GM18526 (cell line): ENCODE measurements around the gene B4GALNT4.

Source experiments
- POLR2A ChIP-seq: IDR thresholded peaks from 3 replicates; pipeline ENCODE4 v1.6.1; 2011; ENCODE audit not compliant: insufficient read length; ENCODE audit errors: extremely low read depth

Gene B4GALNT4

GRCh38 chr11:416757-417621, 47.7 kb downstream of the B4GALNT4 start:
- TF ChIP-seq POLR2A: no peak

GRCh38 chr11:417652-418342, 48.5 kb downstream of the B4GALNT4 start:
- no peak for TF ChIP-seq POLR2A

- no peak for TF ChIP-seq POLR2A
Measured at GRCh38 chr11:418343-419247, 49.3 kb downstream of the B4GALNT4 start.

DNA sequence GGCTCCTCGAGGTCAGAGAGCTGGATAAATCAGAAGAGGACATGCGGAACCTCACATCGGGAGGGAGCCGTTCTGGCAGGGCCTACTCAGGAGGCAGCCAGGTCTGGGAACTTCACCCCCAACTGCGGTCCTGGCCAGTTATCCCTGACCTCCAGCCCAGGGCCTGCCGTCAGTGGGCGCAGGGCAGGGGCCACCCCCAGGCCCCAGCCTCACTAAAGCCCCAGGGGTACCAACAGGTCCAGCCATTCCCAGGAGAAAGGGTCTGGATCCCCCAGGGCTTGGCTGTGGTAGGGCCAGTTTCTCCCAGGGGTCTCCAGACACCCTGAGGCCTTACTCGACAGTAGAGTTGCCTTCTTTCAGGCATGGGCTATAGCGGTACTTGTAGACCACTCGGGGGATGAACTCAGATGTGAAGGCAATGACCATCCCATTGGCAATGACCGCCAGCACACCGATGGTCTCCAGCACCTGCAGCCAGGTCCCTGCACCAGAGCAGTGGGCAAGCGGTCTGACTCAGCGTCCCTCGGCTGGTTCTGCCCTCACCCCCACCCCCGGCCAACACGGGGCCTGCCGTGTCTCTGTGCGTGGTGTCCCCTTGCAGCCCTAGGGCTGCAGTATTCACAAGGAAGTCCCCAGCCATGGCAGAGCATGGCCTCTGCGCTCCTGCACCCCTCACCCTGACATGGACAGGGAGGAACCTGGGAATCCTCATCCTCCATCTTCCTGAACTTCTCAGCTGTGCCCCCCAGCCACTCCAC, 50.1 kb downstream of the B4GALNT4 start:
- TF ChIP-seq POLR2A: no peak

GRCh38 chr11:420054-420910, 51.0 kb downstream of the B4GALNT4 start:
- no peak for TF ChIP-seq POLR2A

GRCh38 chr11:420911-421321, 51.6 kb downstream of the B4GALNT4 start:
- no peak for TF ChIP-seq POLR2A

DNA sequence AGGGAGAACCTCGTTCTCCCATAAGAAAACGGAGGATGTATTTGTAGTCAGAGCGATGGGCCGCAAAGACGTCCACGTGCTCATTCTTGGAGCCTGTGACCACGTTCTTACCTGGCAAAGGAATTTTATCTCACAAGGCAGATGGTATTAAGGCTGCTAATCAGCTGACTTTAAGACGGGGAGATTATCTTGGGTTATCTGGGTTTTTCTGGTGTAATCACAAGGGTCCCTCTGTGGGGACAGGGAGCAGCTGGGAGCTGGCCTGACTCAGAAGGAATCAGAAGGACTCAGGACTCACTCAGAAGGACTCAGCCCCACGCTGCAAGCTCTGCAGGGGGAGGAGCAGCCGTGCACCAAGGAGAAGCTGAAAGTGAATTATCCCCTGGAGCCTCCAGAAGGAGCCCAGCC, 53.0 kb downstream of the B4GALNT4 start:
- no peak for TF ChIP-seq POLR2A

DNA sequence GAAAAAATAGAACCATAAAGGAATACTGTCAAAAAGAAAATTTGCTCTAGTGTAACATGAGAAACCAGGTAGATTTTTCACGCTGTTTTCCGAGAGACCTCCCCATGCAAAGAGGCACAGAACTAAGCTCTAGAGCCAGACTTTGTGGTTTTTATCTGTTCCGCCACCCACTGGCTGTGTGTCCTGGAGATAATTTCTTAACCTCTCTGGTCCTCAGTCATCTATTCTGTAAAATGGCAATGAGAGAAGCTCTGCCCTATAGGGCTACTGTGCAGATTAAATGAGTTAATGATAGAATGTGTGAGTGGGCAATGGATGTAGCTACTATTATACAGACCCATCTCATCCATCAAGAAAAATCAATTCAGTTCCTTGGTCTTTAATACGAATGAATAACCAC, 54.9 kb downstream of the B4GALNT4 start:
- no peak for TF ChIP-seq POLR2A

DNA sequence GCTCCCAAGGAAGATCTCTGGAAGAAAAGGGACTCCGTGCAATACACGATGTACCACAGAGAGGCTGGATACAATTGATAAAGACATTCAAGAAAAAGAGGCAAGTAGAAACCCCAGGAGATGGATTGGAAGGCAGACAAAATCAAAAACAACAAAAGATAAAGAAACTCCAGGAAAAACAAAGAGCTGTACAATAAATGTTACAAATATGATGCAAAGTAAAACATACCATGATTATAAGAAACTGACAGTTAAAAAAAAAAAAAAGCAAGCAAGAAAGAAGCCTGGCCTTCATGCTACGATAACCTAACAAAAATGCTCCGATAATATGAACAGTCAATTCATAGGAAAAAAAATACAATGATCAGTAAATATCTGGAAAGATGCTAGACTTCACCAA, 56.0 kb downstream of the B4GALNT4 start:
- no peak for TF ChIP-seq POLR2A

- TF ChIP-seq POLR2A: no peak
Measured at GRCh38 chr11:426851-427250, 57.6 kb downstream of the B4GALNT4 start.

DNA sequence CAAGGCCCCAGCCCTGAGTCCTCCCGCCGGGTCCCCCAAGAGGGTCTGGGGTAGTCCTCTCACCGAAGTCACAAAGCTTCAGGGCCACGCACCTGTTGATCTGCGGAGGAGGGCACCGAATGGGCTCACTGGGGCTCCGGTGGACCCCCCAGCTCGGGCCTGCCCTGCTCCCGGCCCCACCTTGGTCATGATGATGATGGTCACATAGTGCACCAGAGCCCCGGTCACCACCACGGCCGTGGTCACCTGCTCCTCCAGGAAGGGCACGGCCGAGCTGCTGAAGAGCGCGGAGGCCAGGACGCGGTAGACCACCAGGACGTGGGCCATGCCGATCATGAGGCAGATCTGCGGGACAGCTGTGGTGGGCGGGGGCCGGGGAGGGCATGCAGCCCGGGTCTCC, 59.0 kb downstream of the B4GALNT4 start:
- no peak for TF ChIP-seq POLR2A

DNA sequence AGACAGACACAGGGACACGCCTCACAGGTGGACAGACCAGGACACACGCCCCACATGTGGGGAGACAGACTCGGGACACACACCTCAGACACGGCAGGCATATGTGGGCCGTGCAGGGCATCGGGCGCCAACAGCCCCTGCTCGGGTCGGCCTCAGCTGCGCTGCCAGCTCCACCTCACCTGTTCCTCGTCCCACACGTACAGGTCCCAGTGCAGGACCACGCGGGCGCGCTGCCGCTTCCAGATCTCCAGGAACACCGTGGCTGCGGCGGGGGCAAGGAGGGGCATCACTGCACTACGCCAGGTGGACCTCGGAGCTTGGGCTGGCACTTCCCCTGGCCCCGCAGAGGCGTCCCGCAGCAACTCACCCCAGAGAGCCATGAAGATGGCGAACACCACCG, 60.1 kb downstream of the B4GALNT4 start:
- no peak for TF ChIP-seq POLR2A

DNA sequence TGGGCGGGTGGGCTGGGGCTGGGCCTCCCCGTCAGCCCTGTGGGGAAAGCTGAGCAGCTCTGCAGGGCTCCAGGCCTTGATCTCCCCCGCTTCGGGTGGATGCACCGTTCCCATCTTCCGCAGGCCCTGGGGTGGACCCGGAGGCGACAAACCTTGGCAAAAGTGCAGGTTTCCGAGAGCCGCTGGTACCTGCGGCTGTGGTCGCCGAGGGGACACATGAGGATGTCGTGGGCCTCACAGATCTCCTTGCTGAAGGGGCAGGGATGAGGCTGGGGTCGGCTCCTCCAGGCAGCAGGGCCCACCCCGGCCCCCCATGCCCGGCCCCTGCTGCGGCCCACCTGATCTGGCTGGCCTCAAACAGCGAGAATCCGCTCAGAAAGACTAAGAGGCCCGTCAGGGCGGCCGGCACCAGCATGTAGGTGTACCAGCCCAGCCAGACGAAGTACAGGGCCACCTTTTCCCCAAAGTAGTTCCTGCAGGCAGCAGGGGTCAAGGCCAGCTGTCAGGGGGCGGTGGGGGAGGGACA, 60.7 kb downstream of the B4GALNT4 start:
- no peak for TF ChIP-seq POLR2A
